Fibroblast of peridontal ligament (primary cell): ENCODE data around the gene DYRK3.

Experiments used
- DNase-seq: peaks from one replicate; pipeline ENCODE4 v3.0.0-alpha.2; 2010; ENCODE audit errors: extremely low read depth

The DYRK3 gene

DNA sequence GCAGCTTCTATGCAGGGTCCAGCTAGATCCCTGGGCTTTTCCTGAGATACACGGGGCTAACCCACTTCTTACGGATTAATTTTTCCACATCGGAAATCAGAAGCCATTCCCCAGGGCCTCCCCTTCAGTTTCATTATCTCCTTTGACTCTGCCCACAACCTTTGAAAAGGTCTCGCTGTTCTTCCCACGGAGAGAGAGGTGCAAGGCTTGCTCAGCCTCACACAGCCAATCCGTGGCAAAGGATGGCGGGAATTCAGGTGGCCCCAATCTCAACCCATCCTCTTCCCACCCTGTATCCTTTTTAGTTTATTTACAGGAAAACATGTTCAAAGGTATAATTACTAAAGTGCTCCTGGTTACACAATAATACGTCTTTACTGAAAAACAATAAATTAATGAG, 48.7 kb downstream of the DYRK3 start:
- no peak for DNase-seq

DNA sequence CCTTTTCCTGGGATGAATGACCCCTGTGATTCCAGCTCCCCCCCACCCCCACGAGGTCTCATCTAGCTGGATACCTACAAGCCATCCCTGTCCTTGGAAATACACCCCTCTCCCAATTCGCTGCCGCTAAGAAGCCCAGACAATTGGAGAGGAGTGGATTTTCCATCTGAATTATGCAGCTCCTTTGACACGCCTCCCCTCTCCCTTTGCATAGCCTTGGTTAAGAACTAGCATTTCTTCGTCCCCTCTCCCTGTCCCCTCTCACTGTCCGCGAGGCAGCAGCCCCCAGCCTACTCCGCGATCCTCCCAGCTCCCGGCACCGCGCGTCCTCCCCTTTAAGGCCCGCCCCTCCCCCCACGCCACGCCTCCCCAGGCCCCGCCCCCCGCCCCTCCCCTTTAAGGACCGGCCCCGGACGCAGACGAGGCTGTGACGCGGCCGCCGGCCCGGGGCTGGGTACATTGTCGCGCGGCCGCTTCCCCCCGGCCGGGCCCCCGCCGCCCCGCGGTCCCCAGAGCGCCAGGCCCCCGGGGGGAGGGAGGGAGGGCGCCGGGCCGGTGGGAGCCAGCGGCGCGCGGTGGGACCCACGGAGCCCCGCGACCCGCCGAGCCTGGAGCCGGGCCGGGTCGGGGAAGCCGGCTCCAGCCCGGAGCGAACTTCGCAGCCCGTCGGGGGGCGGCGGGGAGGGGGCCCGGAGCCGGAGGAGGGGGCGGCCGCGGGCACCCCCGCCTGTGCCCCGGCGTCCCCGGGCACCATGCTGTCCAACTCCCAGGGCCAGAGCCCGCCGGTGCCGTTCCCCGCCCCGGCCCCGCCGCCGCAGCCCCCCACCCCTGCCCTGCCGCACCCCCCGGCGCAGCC, 49.4 kb downstream of the DYRK3 start, which contains the start of gene MAPKAPK2:
Gene MAPKAPK2, plus strand, starts transcription at position 428 of the 856 bp plus-strand sequence. Its CDS starts 325 bp downstream, at position 753.
- DNase-seq, result peak; percentile 53

DNA sequence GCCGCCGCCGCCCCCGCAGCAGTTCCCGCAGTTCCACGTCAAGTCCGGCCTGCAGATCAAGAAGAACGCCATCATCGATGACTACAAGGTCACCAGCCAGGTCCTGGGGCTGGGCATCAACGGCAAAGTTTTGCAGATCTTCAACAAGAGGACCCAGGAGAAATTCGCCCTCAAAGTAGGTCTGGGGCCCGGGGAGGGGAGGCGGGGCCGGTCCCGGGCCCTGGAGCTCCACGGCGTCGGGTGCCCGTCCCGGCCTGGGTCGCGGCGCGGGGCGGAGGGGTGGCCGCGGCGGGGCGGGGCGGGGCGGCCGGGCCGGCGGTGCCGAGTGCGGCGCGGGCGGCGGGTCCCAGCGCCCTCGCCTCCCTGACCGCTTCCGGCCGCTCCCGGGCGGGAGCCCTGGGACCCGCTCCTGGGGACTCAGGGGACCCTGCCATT, 50.0 kb downstream of the DYRK3 start:
- no peak for DNase-seq

DNA sequence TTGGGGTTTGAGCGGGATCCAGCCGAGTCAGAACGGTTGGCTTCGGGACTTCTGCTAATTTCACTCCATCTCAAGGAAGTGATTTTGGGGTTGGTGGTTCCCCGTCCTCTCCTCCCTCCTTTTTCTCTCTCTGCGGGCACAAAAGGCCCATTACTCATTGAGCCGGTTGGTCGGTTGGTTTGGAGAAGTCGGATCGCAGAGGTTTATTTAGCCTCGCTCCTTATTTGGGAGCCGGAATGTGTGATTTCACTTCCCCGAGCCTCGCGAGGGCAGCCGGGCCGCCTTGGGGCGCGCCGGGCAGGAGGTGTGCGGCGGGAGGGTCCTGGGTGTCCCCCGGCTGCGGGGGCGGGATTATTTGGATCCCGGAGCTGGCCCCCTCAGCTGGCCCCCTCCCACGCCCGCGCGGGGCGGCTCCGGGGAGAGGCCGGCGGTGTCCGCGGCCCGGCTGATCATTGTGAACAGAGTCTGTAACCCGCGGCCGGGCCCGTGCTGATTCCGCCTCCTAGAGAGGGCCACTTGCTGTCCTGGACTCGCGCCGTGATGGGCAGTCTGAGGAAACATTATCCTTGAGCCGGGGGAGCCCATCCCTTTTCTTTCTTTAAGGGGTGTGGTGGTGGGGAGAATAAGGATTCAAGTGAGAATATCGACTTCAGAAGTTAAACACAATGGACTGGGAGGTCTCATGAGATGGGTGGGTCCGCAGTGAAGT, 50.6 kb downstream of the DYRK3 start:
- peak; percentile 78 for DNase-seq

DNA sequence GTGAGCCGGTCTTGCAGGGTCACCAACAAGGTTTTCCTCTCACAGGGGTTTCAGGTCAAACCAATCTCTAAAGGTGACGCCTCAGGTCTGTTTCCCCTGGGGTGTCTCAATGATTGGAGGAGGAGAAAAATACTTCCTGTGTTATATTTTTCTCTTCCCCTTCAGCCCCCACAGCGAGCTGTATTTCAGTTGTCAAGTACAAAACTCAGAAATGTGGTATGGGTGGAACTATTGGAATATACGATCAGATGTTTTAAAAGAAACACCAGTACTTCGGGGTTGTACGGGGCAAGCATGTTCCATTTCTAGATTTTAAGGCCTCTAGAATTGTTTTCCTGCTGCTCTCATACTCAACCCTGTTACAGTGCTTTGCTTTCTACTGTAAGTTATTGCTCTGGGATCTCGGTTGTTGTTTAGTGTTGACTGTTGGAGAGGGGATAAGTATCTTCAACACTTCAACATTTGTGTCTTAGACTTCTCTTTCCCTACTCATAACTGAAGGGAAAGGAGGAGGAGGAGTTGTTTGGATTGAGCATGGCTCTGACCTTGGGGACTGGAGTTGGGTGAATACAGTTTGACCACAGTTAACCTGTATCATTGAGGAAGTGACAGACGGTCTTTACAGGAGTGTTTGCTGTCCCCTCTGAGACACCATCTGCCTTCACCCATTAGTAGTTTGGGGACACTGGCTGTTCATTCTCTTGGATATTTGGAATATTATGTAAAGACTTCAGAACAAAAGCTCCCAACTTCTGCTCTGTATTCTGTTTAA, 51.3 kb downstream of the DYRK3 start:
- DNase-seq, result no peak

DNA sequence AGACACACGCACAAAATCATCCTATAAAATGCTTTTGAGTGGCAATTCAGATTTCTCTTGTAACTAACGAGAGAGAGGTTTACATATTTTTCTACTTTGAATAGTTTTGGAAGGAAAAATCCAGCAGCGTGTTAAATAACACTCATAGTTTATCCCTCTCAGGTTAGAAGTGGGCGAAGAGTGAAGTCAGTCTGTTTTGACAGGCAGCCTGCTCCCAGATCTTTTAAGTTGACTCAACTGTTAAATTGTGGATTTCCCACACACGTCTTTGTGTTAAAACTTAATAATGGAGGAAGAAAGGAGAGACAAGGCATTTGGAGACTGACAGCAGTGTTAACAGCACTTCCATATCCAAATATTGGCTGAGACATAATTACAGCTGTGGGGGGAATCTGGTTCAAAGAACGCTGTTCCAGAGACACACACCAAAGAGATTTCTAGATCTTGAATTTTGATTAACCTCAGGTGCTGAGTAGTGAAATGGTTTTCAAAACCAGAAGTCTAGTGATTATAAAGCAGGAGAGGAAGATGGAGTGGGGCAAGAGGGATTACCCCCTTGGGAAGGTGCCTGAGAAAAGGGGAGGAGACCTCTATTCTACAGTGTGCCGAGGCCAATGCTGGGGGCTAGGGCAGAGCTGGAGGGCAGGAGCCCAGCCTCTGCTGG, 52.0 kb downstream of the DYRK3 start:
- no peak for DNase-seq

DNA sequence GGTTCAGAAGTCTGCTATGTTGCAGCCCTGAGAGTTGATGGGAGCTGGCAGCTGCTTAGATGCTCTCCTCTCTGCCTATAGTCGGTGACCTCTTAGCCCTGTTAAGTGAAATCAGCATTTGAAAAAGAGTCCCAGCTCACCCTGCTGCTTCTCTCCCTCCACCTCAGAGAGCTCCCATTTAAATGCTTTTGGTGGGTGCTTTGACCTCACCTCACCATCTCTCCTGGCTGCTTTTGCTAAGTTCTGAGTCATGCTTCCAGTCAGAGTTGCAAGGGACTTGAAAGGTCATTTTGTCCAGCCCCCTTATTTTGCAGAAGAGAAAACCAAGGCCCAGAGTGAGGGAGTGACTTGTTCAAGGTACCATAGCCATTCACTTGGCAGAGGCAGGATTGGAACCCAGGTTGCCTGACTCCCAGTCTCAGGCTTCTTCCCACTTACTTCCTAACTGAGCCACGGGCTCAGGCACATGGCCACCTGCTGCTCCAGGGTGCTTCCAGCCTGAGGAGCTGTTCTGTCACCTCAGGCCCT, 52.6 kb downstream of the DYRK3 start:
- peak; percentile 38 for DNase-seq

DNA sequence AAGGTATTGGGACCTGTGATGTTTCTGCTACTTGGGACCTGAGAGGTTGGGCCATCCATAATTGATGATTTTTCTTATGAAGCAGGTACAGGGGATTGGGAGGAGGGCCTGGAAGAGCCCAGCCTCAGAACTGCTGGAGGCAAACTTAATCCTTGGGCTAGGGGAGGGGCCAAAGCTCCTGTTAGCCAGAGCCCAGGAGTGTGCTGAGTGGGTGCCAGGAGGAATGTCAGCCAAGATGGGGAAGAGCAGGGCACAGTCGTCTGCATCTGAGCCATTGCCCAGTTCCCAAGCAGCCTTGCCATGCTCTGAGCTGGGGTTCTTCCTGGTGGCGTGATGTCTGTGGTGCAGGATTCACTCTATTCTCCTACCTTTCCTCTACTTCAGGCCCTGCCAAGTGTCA, 55.2 kb downstream of the DYRK3 start:
- DNase-seq, result no peak

DNA sequence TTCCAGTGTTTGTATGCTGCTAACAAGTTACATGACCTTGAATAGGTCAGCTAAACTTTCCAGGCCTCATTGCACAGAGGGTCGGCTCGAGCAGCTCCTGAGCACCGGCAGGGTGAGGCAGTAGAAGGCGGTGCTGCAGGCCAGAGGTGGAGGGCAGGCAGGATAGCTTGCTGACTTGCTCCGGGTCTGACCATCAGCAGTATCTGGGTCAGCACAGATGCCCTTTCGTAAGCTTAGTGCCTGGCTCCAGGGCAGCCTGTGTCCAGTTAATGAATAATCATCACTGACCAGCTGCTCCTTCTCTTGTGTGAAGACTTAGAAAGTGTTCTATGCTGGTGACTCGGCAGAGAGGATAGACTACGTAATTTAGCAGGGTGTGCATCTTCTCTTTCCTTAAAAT, 56.3 kb downstream of the DYRK3 start:
- no peak for DNase-seq

DNA sequence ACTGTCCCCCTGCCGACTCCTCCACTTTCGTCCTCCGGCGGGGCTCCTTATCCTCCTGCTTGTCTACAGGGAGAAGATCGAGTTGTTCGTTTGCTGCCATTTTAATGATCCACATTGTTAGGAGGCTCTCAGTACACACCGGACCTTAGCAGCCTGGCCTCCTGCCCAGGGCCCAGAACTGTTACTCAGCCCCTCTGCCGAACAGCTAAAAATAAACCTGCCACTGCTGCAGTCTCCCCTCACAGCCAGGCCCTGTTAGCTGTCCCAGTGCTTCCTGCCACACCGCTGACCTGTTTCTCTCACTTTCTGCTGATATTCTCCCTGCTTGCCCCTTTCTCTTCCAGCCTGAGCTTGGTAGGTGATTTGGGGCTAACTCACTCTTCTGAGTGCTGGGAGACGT, 57.7 kb downstream of the DYRK3 start:
- DNase-seq, result peak; percentile 57

DNA sequence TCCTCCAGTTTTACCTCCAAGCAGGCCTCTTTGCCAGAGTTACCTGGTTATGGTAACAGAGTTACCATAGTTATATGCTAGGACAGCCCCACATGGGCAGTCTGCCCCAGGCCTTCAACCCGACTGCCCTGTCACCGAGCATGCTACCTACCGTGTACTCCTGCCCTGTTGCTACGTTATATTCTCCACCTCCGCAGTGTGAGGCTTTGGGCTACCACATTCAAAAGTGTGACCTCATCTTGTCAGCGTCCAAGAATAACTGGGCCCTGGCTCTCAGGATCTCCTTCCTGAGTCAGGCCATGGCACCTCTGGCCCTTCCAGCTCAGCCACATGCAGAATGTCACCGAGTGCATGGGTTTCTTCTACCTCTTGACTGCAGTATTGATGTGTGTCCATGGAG, 58.3 kb downstream of the DYRK3 start:
- no peak for DNase-seq

DNA sequence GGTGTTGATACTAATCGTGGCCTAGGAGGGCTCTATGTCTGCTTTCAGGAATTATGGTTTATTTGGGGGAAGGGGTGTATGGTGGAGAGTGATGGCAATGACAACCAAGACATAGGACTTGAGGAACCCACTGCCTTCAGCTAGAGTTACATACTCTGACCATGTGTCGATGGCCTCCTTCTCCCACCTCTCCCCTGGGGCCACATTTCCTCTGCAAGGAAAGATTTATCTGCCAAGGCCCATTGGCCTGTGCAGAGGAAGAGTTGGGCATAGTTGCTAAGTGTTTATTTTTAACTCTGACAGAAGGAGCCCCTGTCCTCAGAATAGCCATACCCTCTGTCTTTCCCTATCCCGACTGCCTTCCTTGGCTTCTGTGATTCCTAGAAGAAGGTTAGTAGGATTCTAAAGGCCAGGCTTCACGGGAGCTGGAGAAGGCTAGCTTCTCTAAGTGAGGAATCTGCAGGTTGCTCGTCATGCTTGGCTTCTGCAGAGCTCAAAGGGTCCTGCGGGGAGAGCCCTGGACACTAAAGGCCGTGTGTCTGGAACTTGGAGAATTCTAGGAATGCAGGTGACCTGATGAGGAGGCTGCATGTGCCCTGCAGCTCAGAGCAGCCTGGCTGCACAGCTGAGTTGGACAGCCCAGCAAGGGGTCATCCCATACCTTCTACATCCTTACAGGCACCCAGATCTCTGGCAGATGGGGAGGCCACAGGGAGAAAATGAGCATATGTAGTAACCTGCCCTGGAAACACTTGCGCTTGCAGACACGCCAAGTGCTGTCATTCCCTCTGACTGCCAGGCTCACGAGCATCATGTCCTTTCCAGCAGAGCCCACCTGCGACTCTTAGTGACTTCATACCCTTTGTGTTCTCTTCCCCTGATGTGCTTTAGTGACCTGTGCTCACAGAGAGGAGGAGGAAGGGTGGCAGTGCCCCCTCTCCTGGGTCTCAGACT, 59.1 kb downstream of the DYRK3 start:
- DNase-seq, result no peak

DNA sequence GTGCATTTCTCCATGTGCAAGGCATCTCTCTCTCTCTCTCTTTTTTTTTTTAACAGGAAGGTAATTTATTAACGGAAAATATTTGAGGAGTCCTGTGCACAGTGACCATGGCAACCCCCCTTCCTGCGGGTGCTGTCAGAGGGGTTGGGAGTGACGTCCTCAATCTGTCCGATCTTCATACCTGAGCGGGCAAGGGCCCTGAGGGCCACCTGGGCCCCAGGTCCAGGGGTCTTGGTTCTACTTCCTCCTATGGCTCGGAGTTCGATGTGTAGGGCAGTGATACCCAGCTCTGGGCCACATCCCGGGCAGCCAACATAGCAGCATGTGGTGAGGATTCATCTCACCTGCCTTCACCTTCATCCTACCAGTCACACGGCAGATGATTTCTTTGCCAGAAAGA, 60.4 kb downstream of the DYRK3 start:
- DNase-seq, result no peak

DNA sequence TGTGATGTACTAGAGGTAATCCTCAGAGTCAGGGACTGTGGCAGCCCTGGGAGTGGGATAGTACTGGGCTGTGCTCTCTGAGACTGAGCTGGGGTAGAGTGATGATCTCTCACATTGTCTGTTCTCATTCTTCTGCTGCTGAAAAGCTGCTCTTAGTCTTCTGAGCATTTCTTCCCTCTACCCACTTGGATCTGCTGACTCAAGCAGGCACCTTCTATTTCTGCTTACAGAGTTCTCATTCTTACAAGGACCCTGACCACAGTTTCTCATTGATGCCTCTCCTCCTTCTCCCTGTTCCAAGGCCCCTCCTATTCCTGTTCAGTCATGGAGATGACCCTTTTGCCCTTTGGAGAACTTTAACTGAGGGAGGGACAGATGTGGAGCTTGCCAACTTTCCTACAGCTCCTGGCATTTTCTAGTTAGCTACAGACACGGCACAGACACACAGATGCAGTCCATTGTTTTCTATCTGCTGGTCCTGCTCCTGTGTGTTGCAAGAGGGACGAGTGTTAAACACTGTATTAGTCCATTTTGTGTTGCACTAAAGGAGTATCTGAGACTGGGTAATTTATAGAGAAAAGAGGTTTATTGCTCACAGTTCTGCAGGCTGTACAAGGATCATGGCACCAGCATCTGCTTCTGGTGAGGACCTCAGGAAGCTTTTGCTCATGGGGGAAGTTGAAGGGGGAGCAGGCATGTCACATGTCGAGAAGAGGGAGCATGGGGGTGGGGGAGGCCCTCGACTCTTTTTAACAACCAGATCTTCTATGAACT, 61.7 kb downstream of the DYRK3 start:
- no peak for DNase-seq

DNA sequence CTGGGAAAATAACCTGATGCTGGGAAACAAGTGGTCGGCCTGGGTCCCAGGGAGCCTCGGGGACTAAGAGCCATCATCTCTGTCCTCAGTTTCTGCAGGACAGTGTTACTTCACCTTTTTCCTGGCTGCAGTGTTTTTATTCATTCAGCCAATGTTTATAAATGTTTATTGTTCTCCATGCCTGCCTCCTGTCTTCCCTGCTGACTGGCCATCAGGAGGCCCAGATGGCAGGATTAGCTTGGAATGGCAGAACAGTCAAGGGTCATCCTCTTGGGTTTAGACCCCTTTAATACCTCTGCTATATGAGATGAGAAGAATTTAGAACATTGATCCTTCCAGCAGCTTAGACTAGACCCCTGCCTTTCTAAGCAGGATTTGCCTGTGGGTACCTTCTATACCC, 62.7 kb downstream of the DYRK3 start:
- DNase-seq, result no peak
